ENCODE measurements around the gene SLC37A2.

Gene SLC37A2

GRCh38 chr11:125112208-125112604 is 49.1 kb downstream of the SLC37A2 start:
- no peak for DNase-seq

GRCh38 chr11:125114518-125114917 is 51.4 kb downstream of the SLC37A2 start:
- no peak for DNase-seq

- DNase-seq = no peak
Observed at GRCh38 chr11:125117429-125117828, 54.3 kb downstream of the SLC37A2 start.

- DNase-seq = no peak
Observed at GRCh38 chr11:125123194-125123946, 60.3 kb downstream of the SLC37A2 start.

- peak; percentile 70 for DNase-seq
Observed at GRCh38 chr11:125123947-125124617, 61.0 kb downstream of the SLC37A2 start.

GRCh38 chr11:125124618-125124992 is 61.5 kb downstream of the SLC37A2 start:
- no peak for DNase-seq

GRCh38 chr11:125128450-125128849 is 65.3 kb downstream of the SLC37A2 start:
- no peak for DNase-seq

GRCh38 chr11:125129316-125129993 is 66.3 kb downstream of the SLC37A2 start:
- no peak for DNase-seq

GRCh38 chr11:125132071-125132470 is 69.0 kb downstream of the SLC37A2 start:
- DNase-seq = no peak

- no peak for DNase-seq
Observed at GRCh38 chr11:125132596-125132995, 69.5 kb downstream of the SLC37A2 start.

GRCh38 chr11:125136001-125136400 is 72.9 kb downstream of the SLC37A2 start:
- DNase-seq = no peak

- DNase-seq = no peak
Observed at GRCh38 chr11:125138966-125139365, 75.9 kb downstream of the SLC37A2 start.

GRCh38 chr11:125139778-125140177 is 76.7 kb downstream of the SLC37A2 start:
- DNase-seq = no peak
